ENCODE data around the gene UBE2M.

DNA sequence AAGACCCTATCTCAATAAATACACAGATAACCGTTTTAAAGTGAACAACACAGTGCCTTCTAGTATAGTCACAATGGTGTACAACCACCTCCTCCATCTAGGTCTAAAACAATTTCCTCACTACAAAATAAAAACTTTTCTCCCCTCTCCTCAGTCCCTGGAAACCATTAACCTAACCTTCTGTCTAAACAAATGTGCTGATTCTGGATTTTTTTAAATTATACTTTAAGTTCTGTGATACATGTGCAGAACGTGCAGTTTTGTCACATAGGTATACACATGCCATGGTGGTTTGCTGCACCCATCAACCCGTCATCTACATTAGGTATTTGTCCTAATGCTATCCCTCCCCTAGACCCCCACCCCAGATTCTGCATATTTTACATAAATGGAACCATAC, 29.0 kb downstream of the UBE2M start:
- TF ChIP-seq GATA2 (IDR thresholded peaks at IDR 0.05; ENCODE audit: low read depth, low read length) = no peak
- TF ChIP-seq GATA3 (IDR thresholded peaks at IDR 0.05; ENCODE audit: low read depth, low read length) = no peak
